ENCODE data around the gene KCNT2.
"Not testable (repeated sequence)": the region's sequence is repeated elsewhere in the genome, so short reads cannot be mapped to it uniquely, and the experiment has no call there.

The KCNT2 gene

GRCh38 chr1:196510451-196510850, 97.8 kb downstream of the KCNT2 start:
- DNase-seq = no peak

DNA sequence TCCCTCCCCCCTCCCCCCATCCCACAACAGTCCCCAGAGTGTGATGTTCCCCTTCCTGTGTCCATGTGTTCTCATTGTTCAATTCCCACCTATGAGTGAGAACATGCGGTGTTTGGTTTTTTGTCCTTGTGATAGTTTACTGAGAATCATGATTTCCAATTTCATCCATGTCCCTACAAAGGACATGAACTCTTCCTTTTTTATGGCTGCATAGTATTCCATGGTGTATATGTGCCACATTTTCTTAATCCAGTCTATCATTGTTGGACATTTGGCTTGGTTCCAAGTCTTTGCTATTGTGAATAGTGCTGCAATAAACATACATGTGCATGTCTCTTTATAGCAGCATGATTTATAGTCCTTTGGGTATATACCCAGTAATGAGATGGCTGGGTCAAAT, 104.0 kb downstream of the KCNT2 start:
- not testable (repeated sequence) for DNase-seq

GRCh38 chr1:196502437-196502836, 105.8 kb downstream of the KCNT2 start:
- no peak for DNase-seq

DNA sequence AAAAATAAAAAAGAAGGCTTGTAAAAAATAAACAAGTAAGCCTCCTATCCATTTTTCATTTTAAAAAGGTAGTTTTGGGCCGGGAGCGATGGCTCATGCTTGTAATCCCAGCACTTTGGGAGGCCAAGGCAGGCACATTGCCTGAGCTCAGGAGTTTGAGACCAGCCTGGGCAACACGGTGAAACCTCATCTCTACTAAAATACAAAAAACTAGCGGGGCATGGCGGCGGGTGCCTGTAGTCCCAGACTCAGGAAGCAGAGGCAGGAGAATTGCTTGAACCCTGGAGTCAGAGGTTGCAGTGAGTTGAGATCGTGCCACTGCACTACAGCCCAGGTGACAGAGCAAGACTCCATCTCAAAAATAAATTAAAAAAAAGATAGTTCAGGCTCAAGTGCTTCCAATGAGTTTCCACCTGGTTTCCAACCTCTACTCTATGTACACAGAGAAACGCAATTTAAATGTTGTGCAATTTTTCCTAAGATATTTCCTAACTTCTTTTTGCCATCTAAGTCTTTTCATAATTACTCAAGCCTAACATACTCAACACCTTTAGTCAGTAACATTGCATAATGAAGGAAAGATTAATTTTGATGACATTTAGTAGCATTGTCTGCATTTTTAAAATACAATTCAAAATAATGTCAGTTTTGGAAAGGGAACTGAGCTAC, 106.3 kb downstream of the KCNT2 start:
- DNase-seq = no peak

GRCh38 chr1:196497817-196498216, 110.4 kb downstream of the KCNT2 start:
- no peak for DNase-seq

DNA sequence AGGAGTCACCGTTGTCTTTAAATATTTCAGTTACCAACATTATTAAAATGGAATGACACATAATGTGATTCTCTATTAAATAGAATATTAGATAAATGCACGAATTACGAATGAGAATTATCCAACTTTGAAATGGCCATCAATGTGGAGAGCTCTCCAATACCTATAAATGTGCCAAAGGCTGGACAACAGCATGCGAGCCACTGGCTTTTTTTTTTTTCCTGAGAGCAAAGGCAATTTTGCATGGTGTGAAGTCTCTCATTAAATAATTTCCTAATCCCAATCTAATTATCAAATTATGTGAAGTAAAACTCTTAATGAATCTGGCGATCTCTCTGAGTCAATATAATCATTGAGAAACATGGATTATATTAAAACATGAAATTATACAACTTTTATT, 113.5 kb downstream of the KCNT2 start:
- DNase-seq = no peak

DNA sequence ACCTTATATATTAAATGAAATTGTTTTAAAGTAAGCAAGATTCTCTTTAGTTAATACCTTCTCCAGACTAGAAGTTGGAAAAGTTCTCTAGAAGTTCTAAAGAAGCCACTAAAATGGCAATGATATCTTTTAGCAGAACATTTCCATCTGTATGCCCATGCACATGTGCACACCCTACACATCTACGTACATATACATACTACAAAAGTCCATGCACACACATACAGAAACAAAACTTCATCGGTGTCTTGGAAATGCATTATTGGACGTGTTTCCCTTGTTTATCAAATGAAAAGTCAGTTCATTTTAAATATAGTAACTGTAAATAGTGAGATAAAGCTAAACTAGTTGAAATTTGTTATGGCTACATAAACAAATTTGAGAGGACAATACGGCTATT, 114.4 kb downstream of the KCNT2 start:
- no peak for DNase-seq

- DNase-seq = no peak
These were observed 119.7 kb downstream of the KCNT2 start for GRCh38 chr1:196488579-196488978.

- no peak for DNase-seq
These were observed 121.9 kb downstream of the KCNT2 start for GRCh38 chr1:196486346-196486745.

- DNase-seq = no peak
These were observed 126.6 kb downstream of the KCNT2 start for GRCh38 chr1:196481616-196482015.

DNA sequence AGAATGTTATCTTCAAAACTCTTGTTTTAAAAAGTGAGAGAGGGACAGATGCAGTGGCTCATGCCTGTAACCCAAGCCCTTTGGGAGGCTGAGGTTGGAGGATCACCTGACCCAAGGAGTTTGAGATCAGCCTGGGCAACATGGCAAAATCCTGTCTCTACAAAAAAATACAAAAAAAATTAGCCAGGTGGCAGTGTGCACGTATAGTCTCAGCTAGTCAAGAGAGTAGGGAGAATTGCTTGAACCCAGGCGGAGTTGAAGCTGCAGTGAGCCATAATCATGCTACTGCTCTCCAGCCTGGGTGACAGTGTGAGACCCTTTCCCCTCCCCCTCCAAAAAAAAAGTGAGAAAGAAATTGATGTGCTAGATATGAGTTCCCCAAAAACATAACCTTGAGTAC, 131.0 kb downstream of the KCNT2 start:
- DNase-seq = no peak

DNA sequence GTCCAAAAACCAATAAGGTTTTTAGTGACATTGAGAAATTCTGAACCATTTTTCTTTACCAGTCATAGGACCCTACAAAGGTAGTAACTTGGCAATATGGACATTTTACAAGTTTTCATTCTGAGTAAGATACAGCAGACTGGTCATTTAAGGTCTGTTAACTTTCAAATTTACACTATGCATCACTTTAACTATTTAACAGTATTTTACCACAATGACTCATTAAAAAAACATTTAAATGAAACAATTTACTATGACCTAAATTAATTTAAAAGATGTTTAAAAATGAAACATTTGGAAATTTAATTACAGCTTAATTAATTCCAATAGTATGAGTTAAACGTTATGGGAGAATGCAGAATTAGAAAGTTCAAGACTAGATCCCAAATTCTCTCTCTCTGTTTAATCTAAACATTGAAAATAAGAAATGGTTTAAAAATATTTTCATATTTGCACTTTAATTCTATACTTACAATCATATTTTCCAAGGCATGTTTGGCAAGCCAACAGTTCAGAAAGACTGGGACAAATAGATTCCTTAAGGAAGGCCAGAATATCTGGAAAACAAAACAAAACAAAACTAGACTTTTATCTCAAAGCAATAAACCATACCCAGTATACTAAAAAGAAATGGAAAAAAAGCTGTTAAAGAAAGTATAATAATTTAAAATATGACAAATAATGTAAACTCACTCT, 140.9 kb downstream of the KCNT2 start:
- DNase-seq = no peak

DNA sequence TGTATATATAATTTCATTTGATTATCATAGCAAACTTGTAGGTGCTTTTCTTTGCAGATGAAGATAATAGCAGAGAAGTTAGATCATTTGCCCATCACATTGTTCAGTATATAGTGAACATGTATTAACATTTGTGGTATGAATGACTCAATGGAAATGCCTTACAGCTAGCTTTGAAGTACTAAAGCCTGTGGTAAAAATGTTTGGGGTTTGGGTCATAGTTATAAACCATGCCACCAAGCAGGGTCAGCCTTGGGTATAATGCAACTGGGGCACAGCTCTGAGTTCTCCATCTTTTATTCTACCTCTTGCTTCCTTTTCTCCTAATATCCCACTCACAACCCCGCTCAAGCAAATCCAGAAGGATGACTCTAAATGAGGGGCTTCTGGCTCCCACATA, 141.6 kb downstream of the KCNT2 start:
- DNase-seq = no peak

GRCh38 chr1:196466166-196466565, 142.1 kb downstream of the KCNT2 start:
- no peak for DNase-seq

DNA sequence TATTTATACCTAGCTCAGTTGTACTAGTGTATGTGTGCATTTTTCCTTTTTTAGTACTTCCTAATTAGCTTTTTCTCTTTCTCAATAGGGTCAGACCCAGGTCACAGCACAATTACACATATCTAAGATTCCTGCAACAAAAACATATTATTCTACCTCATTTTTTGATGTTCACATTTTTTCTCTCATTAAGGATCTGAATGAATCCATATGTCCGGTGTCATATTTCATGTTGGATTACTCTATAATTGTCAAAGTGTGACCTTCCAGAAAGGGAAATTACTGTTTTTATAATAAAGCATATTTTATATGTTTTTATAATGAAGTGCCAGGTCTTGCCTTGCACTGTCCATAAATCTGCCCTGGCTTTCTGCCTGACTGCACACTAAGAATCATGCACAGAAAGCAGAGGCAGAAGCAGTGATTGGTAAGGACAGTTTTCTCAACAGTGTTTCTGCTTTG, 143.7 kb downstream of the KCNT2 start:
- DNase-seq = no peak

DNA sequence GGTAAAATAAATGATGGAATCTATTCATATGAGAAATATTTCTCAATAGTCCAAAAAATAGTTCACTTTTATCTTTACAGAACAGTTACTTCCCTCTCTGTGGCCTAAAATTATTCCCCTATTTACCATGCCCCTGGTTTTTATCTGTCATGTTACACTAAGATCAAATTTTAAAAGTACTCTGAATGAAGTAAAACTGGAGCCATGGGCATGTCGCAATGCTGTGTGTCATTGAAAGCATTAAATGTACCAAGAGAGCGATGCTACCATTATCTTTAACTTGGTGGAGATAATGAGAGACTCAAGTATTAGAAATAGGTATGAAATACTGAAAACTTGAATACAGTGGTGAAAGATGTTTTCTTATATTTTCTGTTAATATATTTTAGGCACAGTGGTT, 146.2 kb downstream of the KCNT2 start:
- DNase-seq = no peak

- no peak for DNase-seq
These were observed 146.7 kb downstream of the KCNT2 start for GRCh38 chr1:196461521-196461920.

DNA sequence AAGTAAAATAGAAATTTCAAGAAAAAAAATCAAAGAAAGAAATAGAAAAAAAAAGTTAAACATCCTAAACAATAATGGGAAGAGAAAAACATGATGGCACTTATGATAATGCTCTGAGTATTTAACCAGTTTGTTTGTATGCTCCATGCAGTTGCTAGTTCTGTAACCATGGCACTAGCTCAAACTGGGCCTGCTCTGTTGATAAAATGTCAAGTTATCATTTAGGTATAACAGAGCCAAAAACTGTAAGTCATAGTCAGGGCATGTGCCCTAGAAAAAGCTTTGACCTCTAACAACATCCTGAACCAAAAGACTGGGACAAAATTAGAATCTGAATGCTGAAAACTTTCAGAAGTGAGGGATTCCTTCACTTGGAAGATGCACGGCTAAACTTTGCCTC, 148.9 kb downstream of the KCNT2 start:
- DNase-seq = no peak

DNA sequence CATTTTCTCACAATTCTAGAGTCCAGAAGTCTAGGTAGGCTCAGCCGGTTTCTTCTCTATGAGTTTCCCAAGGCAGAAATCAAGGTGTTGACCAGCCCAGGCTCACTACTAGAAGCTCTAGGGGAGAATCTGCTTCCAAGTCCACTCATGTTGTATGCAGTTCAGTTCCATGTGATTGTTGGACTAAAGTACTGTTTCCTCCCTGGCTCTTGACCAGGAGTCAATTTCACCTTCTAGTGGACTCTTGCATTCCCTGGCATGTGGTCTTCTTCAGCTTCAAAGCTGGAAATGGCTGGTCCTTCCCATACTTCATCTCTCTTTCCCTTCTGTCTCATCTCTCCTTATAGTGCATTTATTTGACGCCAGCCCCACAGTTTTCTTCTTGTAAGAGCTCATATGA, 153.4 kb downstream of the KCNT2 start:
- no peak for DNase-seq

DNA sequence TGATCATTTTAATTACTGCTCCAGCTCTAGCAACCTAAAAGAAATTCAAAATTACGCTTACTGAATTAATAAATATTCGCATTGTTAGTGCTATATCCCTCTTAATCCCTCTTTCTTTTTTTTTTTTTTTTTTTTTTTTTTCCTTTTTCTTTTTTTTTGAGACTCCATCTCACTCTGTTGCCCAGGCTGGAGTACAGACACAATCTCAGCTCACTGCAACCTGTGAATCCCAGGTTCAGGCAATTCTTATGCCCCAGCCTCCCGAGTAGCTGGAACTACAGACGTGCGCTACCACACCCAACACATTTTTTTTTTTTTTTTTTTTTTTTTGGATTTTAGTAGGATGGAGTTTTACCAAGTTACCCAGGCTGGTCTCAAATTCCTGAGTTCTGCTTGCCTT, 157.1 kb downstream of the KCNT2 start:
- DNase-seq = no peak

- DNase-seq = no peak
These were observed 157.8 kb downstream of the KCNT2 start for GRCh38 chr1:196450143-196451095.

DNA sequence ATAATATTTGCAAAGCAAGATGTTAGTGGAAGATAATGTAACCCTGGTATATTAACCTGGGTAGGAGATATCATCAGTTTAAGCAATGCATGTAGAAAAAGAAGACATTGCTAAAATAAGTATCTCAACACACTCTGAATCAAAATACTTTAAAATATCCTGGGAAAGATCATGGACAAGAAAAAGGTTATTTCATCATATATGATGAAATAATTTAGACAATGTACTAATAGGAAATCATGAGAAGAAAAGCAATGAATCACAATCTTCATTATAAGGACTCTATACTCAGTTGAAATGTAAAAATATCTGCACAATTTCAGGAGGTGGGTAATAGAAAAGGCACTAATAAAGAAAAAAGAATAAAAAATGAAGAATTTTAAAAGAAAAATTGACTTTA, 158.8 kb downstream of the KCNT2 start:
- DNase-seq = no peak

GRCh38 chr1:196445775-196446174, 162.5 kb downstream of the KCNT2 start:
- no peak for DNase-seq

DNA sequence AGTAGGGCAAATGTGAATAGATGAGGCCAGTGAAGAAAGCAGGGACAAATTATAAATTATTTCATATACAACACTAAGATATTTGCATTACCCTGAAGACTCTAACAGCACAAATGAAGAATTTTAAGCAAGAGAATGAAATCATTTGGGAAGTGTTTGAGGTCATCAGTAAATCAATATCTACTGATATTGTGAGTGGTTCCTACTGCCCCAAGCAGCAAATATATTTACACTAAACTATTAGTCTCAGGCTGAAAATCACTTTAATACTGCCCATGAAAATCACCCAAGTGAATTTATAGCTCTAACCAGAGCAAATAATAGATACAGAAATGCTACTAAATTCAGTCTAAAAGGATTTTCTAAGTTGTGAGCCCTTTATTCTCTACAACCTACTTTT, 163.6 kb downstream of the KCNT2 start:
- DNase-seq = no peak
